ENCODE data around the gene ZNF181. TPM values are rescaled to one million over a fixed set of nuclear protein-coding genes. Genes with fewer than 3 reads are reported as not detected.

The ZNF181 gene
- total and polyA plus RNA-seq, 2 donors (not counting 1 experiment from before 2014, with no cell fraction given): 6.6 to 22.0 TPM

DNA sequence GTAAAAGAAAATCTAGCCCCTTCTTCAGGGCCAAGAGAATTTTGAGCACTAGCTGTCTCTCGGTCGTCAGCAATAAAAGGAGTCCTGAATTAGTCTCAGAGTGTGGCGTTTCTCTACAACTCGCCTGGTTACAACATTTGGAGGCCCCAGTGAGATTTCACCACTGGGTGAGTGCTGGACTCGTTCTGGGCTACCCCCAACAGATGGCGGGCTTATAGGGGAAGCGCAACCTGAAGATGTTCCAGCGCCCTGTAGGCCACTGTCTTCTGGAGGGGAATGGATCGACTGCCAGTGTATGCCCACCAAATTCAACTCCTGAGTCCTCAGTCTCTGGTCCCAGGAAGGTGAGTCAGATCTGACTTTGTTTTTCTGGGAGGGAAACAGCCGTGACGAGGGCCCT, 11.7 kb upstream of the ZNF181 start:
- H3K4me3 ChIP-seq (replicated peaks in 1 of 4; ENCODE audit: control extremely low read depth in 1 of 4, insufficient read depth in 1 of 4, low read depth in 3 of 4, low read length in 4 of 4): no peak overlapping the region
- no peaks in the 10 kb centered on the region for H3K27me3 ChIP-seq (ENCODE audit: control insufficient read depth, insufficient read depth, low read length)
- no peak for DNase-seq (ENCODE audit: low read depth in 2 of 2)
- no peaks in the 10 kb centered on the region for H4K20me1 ChIP-seq (ENCODE audit: control insufficient read depth, extremely low read depth, insufficient read depth, low read length)
- H3K27ac ChIP-seq (ENCODE audit: insufficient read depth, low read length): no peak overlapping the region
- no peaks in the 10 kb centered on the region for H3K9me3 ChIP-seq (ENCODE audit: control insufficient read depth, insufficient read depth, low read depth, low read length)
- no peak for TF ChIP-seq EZH2 (IDR thresholded peaks at IDR 0.05; ENCODE audit: low read length, missing control alignments)
- TF ChIP-seq, protein P1, sequence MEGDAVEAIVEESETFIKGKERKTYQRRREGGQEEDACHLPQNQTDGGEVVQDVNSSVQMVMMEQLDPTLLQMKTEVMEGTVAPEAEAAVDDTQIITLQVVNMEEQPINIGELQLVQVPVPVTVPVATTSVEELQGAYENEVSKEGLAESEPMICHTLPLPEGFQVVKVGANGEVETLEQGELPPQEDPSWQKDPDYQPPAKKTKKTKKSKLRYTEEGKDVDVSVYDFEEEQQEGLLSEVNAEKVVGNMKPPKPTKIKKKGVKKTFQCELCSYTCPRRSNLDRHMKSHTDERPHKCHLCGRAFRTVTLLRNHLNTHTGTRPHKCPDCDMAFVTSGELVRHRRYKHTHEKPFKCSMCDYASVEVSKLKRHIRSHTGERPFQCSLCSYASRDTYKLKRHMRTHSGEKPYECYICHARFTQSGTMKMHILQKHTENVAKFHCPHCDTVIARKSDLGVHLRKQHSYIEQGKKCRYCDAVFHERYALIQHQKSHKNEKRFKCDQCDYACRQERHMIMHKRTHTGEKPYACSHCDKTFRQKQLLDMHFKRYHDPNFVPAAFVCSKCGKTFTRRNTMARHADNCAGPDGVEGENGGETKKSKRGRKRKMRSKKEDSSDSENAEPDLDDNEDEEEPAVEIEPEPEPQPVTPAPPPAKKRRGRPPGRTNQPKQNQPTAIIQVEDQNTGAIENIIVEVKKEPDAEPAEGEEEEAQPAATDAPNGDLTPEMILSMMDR (conservative IDR thresholded peaks at IDR 0.05 in 1 of 2, IDR thresholded peaks at IDR 0.05 in 1 of 2; ENCODE audit: low read depth in 1 of 2, low read length in 2 of 2): no peak
- no peaks in the 10 kb centered on the region for H3K79me2 ChIP-seq (ENCODE audit: control insufficient read depth, insufficient read depth, low read length)
- no peak overlapping the region for H2AFZ ChIP-seq (ENCODE audit: low read length)
- H3K9ac ChIP-seq (ENCODE audit: insufficient read depth, low read length): no peak overlapping the region
- H3K36me3 ChIP-seq (ENCODE audit: control insufficient read depth, insufficient read depth, low read length): no peaks in the 10 kb centered on the region
- no peaks in the 10 kb centered on the region for H3K4me1 ChIP-seq (ENCODE audit: control insufficient read depth, extremely low read depth, insufficient read depth, low read length)
- no peak overlapping the region for H3K4me2 ChIP-seq (ENCODE audit: extremely low read depth, insufficient read depth, low read length)

DNA sequence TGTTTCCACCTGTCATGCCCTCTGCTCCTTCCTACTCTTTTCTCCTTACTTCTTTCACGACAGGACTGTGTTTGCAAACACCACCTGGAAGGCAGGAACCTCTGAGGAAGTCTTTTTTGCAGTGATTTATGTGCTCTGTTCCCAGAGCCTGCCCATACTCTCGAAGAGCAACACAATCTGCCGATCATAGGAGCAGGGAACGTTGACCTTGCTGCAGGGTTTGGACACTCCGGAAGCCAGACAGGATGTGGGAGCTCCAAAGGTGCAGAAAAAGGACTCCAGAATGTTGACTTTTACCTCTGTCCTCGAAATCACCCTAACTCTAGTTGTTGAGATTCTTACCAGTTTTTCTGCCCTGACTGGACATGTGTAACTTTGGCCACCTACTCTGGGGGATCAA, 8.6 kb upstream of the ZNF181 start:
- Histone ChIP-seq H4K20me1 (ENCODE audit: control insufficient read depth, extremely low read depth, insufficient read depth, low read length) (no peaks in the 10 kb centered on the region), H3K9ac (ENCODE audit: insufficient read depth, low read length) (no peak overlapping the region), H3K4me3 (replicated peaks in 1 of 4; ENCODE audit: control extremely low read depth in 1 of 4, insufficient read depth in 1 of 4, low read depth in 3 of 4, low read length in 4 of 4) (no peak overlapping the region), H3K27ac (ENCODE audit: insufficient read depth, low read length) (no peak overlapping the region), H3K79me2 (ENCODE audit: control insufficient read depth, insufficient read depth, low read length) (no peaks in the 10 kb centered on the region), H3K9me3 (ENCODE audit: control insufficient read depth, insufficient read depth, low read depth, low read length) (no peaks in the 10 kb centered on the region), H3K4me2 (ENCODE audit: extremely low read depth, insufficient read depth, low read length) (no peak overlapping the region), H2AFZ (ENCODE audit: low read length) (no peak overlapping the region), H3K27me3 (ENCODE audit: control insufficient read depth, insufficient read depth, low read length) (no peaks in the 10 kb centered on the region), H3K4me1 (ENCODE audit: control insufficient read depth, extremely low read depth, insufficient read depth, low read length) (no peaks in the 10 kb centered on the region), H3K36me3 (ENCODE audit: control insufficient read depth, insufficient read depth, low read length) (no peaks in the 10 kb centered on the region)
- no peak for TF ChIP-seq EZH2 (IDR thresholded peaks at IDR 0.05; ENCODE audit: low read length, missing control alignments)
- TF ChIP-seq, protein P1 (conservative IDR thresholded peaks at IDR 0.05 in 1 of 2, IDR thresholded peaks at IDR 0.05 in 1 of 2; ENCODE audit: low read depth in 1 of 2, low read length in 2 of 2): no peak
- no peak for DNase-seq (ENCODE audit: low read depth in 2 of 2)

DNA sequence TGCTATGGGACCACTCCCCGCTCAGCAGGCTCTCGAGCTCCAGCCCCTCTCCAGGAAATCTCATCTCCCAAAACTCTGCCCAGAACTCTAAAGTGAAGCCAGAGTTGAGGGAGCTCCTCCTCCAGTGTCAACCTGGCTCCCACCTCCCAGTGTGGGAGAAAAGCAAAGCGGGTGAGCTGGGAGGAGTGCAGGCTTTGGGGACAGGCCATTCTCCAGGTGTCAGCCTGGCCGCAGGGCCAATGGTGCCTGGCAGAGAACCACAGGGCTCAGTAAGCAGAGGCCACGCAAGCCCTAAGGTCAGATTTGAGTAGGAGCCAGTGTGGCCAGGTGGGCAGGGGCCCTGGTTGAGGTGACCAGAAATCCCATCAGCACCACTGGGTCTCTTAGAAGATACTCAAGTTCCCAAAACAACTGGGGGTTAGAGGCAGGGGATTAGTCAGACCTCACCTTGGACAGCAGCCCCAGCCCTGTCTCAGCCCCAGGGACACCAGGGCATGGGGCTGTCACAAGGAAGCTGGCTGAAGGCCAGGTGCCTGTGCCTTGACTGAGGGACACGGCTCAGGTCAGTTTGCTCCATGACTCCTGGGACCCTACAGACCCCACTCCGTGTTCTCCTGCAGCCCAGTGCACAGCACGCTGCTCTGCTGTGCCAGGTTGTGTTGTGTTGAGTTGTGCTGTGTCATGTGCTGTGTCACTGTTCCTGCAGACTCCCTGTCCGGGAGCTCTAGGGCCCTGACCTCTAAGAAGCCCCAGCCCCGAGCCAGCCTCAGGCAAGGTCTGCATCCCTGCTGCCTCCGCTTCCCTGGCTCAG, 2.8 kb upstream of the ZNF181 start:
- Histone ChIP-seq H3K27ac (ENCODE audit: insufficient read depth, low read length) (no peak overlapping the region), H3K4me1 (ENCODE audit: control insufficient read depth, extremely low read depth, insufficient read depth, low read length) (peaks cover 4% of the 10 kb centered on the region), H4K20me1 (ENCODE audit: control insufficient read depth, extremely low read depth, insufficient read depth, low read length) (no peaks in the 10 kb centered on the region), H3K36me3 (ENCODE audit: control insufficient read depth, insufficient read depth, low read length) (peaks cover 5% of the 10 kb centered on the region), H3K27me3 (ENCODE audit: control insufficient read depth, insufficient read depth, low read length) (no peaks in the 10 kb centered on the region), H3K4me3 (replicated peaks in 1 of 4; ENCODE audit: control extremely low read depth in 1 of 4, insufficient read depth in 1 of 4, low read depth in 3 of 4, low read length in 4 of 4) (no peak overlapping the region), H3K4me2 (ENCODE audit: extremely low read depth, insufficient read depth, low read length) (no peak overlapping the region), H3K9me3 (ENCODE audit: control insufficient read depth, insufficient read depth, low read depth, low read length) (no peaks in the 10 kb centered on the region), H3K79me2 (ENCODE audit: control insufficient read depth, insufficient read depth, low read length) (no peaks in the 10 kb centered on the region), H3K9ac (ENCODE audit: insufficient read depth, low read length) (no peak overlapping the region), H2AFZ (ENCODE audit: low read length) (no peak overlapping the region)
- DNase-seq (ENCODE audit: low read depth in 2 of 2): no peak
- TF ChIP-seq EZH2 (IDR thresholded peaks at IDR 0.05; ENCODE audit: low read length, missing control alignments): no peak
- TF ChIP-seq, protein P1 (conservative IDR thresholded peaks at IDR 0.05 in 1 of 2, IDR thresholded peaks at IDR 0.05 in 1 of 2; ENCODE audit: low read depth in 1 of 2, low read length in 2 of 2): no peak

All from fibroblast of lung (primary cell).